Erythroblast (primary cell): ENCODE results near the gene PCDHGB7.

Experiments used
- GATA1 ChIP-seq: IDR thresholded peaks from 2 replicates; pipeline ENCODE4 v1.6.1; 2011; ENCODE audit warnings: low read depth, mild to moderate bottlenecking, control low read depth, low read length, moderate library complexity
- POLR2A ChIP-seq: IDR thresholded peaks from 2 replicates; pipeline ENCODE4 v1.6.1; 2011; ENCODE audit warnings: mild to moderate bottlenecking, low read length

GRCh38 chr5:141420855-141421488, 3.5 kb downstream of the PCDHGB7 start, which contains the start of gene PCDHGA11:
- TF ChIP-seq POLR2A (no peak), GATA1 (no peak)
